Measurements from ENCODE around the gene SLC25A5.
A peak's percentile ranks its signal among the peaks of the same experiment; 100 is the strongest.
"Not testable (repeated sequence)": the region's sequence is repeated elsewhere in the genome, so short reads cannot be mapped to it uniquely, and the experiment has no call there.

SLC25A5 gene

GRCh38 chrX:119482041-119482440 is 13.8 kb downstream of the SLC25A5 start:
- H3K4me3 ChIP-seq (ENCODE audit: low read depth, low read length): peak overlapping the region; percentile 30
- DNase-seq (ENCODE audit: low read depth, low spot score): no peak
- no peak for TF ChIP-seq CTCF (IDR thresholded peaks at IDR 0.05; ENCODE audit: low read depth, low read length)
- in situ Hi-C loops (cut with HindIII; ENCODE audit: low sequenced_read_pairs): no loop called here

- in situ Hi-C loops (cut with HindIII; ENCODE audit: low sequenced_read_pairs): no loop called here
- H3K4me3 ChIP-seq (ENCODE audit: low read depth, low read length): peak overlapping the region; percentile 30
- DNase-seq (ENCODE audit: low read depth, low spot score): peak; percentile 38
- peak; percentile 65 for TF ChIP-seq CTCF (IDR thresholded peaks at IDR 0.05; ENCODE audit: low read depth, low read length)
These were observed 14.5 kb downstream of the SLC25A5 start for GRCh38 chrX:119482481-119483480.

GRCh38 chrX:119486745-119487144 is 18.5 kb downstream of the SLC25A5 start:
- in situ Hi-C loops (cut with HindIII; ENCODE audit: low sequenced_read_pairs): no loop called here

GRCh38 chrX:119487766-119488165 is 19.5 kb downstream of the SLC25A5 start:
- H3K4me3 ChIP-seq (ENCODE audit: low read depth, low read length); DNase-seq (ENCODE audit: low read depth, low spot score); in situ Hi-C loops (cut with HindIII; ENCODE audit: low sequenced_read_pairs): not testable (repeated sequence)

More at GRCh38 chrX:119486745-119487144, 18.5 kb downstream of the SLC25A5 start:
- DNase-seq (ENCODE audit: low read depth, low spot score): no peak
- no peak overlapping the region for H3K4me3 ChIP-seq (ENCODE audit: low read depth, low read length)
- TF ChIP-seq CTCF (IDR thresholded peaks at IDR 0.05; ENCODE audit: low read depth, low read length): no peak

DNA sequence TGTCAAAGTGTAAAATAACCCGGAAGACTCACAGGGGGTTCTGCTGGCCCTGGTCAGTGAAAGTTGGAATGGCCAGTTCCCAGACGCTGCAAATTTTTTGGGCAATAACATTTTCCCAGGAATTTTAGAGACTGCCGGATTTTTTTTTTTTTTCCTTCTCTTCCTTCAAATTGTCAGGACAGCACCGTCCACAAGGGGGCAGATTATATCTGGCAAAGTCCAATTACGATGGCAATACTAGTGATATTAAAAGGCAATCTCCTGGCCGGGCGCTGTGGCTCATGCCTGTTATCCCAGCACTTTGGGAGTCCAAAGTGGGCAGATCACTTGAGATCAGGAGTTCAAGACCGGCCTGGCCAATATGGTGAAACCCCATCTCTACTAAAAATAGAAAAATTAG is 20.5 kb downstream of the SLC25A5 start:
- peak; percentile 46 for DNase-seq (ENCODE audit: low read depth, low spot score)
- no peak overlapping the region for H3K4me3 ChIP-seq (ENCODE audit: low read depth, low read length)
- in situ Hi-C loops (cut with HindIII; ENCODE audit: low sequenced_read_pairs): no loop called here
- peak; percentile 56 for TF ChIP-seq CTCF (IDR thresholded peaks at IDR 0.05; ENCODE audit: low read depth, low read length)

DNA sequence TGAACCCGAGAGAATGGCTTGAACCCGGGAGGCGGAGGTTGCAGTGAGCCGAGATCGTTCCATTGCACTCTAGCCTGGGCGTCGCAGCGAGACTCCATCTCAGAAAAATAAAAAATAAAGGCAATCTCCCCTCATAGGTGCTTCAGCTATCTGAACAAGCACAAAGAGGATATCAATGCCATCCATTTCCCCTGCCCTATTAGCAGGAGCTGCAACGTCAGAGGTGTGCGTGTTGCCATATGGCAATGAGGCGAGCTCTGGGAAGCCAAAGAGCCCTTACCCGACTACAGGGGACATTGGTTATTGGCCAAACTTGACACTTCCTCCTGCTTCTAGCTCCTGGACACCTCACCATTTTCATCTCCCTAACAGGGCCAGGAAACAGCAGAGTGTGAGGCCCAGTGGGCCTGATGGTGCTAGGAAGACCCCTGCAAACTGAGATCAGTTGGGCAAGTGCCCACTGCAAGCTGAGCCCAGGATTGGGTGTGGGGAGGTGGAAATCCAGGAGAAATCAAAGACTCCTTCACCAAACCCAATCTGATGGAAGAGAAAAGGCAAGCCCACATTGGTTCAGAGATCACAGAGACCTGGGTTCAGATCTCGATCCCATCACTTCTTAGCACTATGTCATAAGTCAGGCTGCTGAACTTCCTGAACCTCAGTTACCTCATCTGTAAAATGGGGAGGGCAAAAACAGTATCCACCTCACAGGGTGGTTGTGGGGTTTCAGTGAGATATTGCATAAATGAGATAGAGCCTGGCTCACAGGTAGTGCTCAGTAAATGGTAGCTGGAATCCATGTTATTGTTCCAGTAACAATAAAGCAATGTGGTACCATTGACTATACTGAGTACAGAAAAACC is 21.2 kb downstream of the SLC25A5 start:
- in situ Hi-C loops (cut with HindIII; ENCODE audit: low sequenced_read_pairs): no loop called here
- TF ChIP-seq CTCF (IDR thresholded peaks at IDR 0.05; ENCODE audit: low read depth, low read length): no peak
- no peak overlapping the region for H3K4me3 ChIP-seq (ENCODE audit: low read depth, low read length)
- no peak for DNase-seq (ENCODE audit: low read depth, low spot score)
